Tibial nerve (tissue), 3 donors: ENCODE data around the gene SLC9C1.

ENCODE experiments used
- POLR2A ChIP-seq, 2 donors: fragments of 450-650 bp; IDR thresholded peaks; one replicate each; pipeline ENCODE4 v1.6.1; 2017; ENCODE audit warnings: antibody characterized with exemption in 2 of 2, mild to moderate bottlenecking in 2 of 2, moderate library complexity in 2 of 2
- TF ChIP-seq, protein P1 (sequence below), 5 experiments: fragments of 200-600 bp in 3 of 5; fragments of 450-650 bp in 2 of 5; sonication (generic) in 3 of 5; IDR thresholded peaks; one replicate each; pipeline ENCODE4 v1.5.1; 2016 to 2019; ENCODE audit warnings: antibody characterized with exemption in 5 of 5, mild to moderate bottlenecking in 3 of 5, moderate library complexity in 2 of 5

GRCh38 chr3:112306825-112307224, 12.8 kb upstream of the SLC9C1 start:
- TF ChIP-seq, protein P1, sequence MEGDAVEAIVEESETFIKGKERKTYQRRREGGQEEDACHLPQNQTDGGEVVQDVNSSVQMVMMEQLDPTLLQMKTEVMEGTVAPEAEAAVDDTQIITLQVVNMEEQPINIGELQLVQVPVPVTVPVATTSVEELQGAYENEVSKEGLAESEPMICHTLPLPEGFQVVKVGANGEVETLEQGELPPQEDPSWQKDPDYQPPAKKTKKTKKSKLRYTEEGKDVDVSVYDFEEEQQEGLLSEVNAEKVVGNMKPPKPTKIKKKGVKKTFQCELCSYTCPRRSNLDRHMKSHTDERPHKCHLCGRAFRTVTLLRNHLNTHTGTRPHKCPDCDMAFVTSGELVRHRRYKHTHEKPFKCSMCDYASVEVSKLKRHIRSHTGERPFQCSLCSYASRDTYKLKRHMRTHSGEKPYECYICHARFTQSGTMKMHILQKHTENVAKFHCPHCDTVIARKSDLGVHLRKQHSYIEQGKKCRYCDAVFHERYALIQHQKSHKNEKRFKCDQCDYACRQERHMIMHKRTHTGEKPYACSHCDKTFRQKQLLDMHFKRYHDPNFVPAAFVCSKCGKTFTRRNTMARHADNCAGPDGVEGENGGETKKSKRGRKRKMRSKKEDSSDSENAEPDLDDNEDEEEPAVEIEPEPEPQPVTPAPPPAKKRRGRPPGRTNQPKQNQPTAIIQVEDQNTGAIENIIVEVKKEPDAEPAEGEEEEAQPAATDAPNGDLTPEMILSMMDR (IDR thresholded peaks at IDR 0.05) = no peak
- no peak for TF ChIP-seq POLR2A (IDR thresholded peaks at IDR 0.05)
